ENCODE measurements around the gene NBPF4.

The NBPF4 gene

DNA sequence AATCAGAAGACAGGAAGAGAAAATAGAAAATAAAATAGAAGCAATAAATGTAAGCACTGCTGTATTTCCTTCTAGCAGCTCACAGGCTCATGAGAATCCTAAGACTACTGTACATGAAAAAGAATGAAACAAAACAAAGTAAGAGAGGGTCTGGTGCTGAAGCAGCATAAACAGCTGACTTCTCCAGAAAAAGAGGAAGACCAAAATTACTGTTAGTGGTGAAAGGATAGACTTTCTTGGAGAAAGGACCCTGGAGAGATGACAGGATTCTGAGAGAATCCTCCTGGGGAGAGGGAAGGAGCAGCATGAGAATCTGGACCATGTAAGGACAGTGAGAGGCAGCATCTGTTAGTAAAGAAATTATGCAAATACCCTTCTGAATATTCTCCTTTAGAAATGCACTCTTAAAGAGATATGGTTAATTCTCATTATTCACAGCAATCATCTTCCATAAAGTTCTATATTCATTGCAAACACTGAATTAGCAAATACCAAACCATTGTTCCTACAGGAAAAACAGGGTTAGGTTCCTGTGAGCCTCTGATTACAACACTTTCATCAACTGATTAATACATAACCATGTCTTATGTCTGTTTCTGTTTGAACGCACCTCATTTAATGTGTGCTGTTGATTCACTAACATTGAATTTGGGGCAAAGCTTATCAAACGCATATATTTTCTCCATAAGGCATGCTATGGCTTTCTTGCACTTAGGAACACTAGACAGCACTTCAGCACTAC lies 60.7 kb downstream of the NBPF4 start:
- in situ Hi-C loops (cut with HindIII; ENCODE audit: low pct_ligation_motif_present, low pct_unique_long_range_greater_than_20kb, low sequenced_read_pairs), result no loop called here
- DNase-seq, result no peak

DNA sequence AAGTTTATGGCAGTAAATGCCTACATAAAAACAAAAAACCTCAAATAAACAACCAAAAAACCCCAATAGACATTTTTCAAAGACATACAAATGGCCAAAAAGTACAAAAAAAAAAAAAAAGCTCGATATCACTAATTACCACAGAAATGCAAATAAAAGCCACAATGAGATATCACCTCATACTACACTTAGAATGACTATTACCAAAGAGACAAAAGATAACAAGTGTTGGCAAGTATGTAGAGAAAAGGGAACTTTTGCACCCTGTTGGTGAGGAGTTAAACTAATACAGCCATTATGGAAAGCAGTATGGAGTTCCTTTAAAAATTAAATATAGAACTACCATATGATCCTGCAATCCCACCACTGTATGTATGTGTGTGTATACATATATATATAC lies 64.9 kb downstream of the NBPF4 start:
- in situ Hi-C loops (cut with HindIII; ENCODE audit: low pct_ligation_motif_present, low pct_unique_long_range_greater_than_20kb, low sequenced_read_pairs), result no loop called here
- DNase-seq, result no peak

Data from ACHN (cell line).